Germinal center (tissue), 1 donor: ENCODE results near the gene CAPN8.

Source experiments
- DNase-seq: peaks from one replicate; pipeline ENCODE4 v3.0.0; 2012; ENCODE audit warnings: mixed read lengths, low spot score

CAPN8 gene

DNA sequence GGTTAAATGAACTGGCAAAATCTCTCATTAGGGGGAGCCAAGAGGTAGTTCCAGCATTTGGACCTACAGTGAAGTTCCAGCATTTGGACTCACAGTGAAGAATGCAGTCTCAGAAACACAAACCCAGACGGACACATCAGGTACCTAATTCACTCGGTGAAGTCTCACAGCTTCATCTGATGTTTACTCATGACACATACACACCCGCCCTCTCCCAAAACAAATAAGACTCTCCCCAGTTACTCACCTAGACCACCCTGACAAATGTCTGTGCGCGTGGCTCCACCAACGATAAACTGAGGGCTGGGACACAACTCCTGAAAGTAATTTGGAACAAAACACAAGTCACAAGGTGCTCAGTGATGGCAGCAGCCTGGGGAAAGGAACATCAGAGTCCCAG lies 11.4 kb downstream of the CAPN8 start:
- no peak for DNase-seq

DNA sequence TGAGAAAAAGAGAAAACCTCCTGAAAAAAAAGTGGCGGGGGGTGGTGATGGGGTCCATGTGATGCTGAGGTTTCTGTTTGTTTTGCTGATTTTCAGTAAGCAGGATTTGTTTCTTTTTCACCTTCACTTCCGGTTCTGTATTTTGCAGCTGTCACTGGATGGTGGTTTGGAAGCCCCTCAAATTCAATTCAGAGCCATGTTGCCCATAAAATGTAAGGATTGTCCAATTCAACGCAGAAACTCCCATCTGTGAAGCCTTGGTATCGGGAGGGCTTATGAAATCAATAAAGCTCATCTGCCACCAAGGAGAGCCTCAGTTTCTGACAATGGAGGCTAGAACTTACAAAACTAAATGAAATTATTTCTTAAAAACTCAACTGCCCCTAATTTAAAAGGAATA lies 12.1 kb downstream of the CAPN8 start:
- DNase-seq = no peak

DNA sequence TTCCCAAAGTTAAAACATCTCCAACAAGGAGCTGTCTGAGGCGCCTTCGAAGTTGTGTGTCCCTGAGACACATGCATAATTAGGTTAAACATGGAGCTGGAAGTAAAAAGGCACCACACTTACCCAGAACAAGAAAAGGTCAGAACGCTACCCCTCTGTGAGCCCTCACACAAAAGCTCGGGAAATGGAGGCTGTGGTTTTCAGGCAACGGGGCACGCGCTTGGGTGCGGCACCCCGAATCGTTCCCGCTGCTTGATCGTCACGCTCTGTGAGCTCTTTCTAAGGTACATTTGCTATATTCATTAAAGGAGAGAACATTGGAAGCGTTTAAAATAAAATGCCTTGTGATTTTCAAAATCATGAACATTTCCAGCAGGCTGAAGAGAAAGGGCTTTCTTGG lies 12.5 kb downstream of the CAPN8 start:
- no peak for DNase-seq

DNA sequence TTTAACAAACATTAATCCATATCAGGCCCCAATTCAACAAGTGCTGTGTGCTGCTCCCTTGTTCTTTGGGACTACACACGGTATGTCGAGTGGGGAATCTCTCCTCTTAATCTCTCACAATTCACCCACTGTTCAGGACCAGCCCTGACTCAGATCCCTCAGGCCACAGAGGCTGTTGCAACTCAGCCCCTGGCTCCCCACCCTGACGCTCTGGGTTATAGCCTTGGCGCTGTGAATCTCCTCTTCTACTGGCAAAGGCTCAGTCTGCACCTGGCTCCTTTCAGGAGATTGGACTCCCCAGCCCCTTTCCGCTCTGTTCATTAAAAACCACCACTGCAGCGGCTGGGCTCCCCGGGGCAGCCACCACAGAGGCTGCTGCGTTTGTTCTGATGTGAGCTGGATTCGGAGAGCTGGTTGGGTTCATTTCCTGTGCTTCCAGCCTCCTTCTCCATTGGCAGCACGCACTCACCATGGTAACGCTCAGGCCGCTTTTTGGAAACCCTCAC lies 13.0 kb downstream of the CAPN8 start:
- DNase-seq = no peak

DNA sequence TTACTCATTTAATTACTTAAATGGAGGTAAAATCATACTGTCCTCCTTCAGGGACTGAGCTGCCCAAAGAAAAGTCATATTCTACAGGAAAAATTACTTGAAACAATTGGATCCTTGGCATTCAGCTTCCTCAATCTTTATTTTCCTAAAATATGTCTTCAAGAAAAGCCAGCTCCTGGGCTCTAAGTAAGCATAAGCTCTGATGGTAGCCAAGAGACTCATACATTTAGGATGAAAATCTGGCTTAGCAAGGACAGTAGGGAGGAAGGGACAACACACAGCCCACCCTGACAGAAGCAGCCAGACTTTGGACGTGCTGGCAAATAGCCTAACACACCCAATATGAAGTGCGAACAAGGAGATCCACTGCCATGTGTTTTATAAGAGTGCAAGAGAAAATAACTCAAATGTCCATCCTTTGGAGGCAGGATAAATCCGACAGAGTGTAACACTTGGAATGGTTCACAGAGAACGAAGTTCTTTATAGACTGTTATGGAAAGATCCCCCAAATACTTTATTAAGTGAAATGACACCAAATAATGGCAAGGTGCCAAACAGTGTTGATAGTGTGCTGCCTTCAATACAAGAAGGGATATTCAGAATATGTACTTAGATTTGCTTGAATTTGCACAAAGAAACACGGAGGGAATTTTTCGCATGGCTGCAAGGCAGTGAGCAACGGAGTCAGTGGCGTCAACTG lies 14.1 kb downstream of the CAPN8 start:
- no peak for DNase-seq

DNA sequence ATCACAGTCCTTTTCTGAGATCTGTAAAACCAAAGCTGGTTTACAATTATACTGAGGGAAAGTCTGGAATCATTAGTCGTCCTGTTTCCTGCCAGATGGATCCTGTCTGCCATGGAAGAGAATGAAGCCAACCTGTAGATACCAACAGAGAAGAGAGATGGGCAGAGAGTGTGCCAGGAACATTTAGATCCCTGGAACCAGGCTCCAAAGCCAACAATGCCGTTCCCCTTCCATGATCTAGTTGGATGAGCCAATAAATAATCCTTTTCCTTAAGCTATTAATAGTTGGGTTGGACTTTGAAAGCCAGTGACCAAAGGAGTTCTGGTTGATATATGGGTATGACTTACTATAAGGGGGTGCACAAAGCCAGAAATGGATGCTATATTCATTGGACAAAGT lies 15.0 kb downstream of the CAPN8 start:
- no peak for DNase-seq

DNA sequence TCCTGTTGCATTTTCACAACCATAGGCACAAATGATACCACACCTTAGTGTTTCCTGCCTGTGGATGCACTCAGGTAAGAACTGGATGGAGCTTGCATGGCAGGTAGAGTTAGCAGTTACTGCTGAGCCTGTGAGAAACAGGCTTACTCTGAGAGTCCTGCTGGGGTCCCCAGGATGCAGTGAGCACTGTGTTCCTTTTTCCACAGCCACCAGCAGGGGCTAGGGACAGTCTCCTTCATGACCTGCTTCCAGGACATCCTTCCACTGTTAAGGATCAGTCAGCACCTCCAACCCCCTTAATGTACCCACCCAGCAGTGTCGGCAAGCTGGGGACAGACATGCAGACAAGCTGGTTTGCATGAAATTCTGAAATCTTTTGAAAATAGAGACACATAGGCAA lies 16.3 kb downstream of the CAPN8 start:
- DNase-seq = no peak

DNA sequence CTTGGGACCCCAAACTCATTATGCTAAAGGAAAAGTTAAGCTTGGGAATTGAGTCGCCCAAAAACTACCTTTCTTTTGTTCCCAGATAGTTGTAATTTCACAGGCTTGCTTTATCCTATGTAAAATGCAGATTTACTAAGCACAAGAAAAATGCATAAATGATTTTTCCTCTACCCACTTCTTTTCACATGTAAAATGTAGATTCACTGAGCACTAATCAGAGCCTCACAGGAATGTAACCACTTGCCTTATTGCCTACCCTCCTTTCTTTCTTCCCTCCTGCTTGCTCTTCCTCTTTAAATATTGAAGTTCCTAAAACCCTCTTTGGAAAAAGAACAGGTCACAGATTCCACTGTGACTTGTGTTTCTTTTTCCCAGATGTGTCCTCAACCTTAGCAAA lies 18.3 kb downstream of the CAPN8 start:
- no peak for DNase-seq

DNA sequence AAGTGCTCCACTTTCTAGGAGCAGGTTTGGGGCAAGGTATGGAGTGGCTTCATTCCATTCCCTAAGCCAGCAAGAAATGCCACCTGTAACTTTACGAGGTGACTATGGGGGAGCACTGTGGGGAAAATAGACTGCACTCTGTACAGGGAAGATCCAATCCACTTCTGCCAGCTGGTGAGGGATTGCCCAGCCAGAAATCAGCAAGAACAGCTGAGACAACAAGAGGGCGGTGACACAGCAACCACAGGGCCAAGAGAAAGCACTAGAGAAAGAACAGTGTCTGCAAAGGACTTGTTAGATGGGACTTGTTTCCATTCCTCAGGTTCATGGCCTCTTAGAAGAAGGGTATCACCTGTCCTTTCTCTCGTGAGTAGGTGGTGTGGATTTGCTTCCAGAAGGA lies 19.6 kb downstream of the CAPN8 start:
- no peak for DNase-seq

DNA sequence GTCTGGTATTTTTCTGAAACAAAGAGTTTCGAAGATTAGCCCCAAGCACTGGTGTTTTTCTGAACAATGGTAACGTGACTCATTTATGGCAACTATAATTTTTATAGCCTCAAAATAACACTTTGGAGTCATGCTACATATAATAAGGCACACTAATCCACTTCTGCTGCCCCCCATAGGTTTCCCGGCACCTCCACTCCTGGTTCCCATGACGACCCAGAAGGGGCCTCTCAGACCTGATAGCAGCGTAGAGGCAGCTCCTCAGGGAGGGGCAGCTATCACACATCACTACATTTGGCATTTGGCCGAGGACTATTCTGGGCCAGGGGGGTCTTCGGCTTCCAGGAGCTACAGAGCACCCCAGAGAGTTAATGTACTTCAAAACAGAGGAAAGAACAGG lies 23.3 kb downstream of the CAPN8 start:
- DNase-seq = no peak

DNA sequence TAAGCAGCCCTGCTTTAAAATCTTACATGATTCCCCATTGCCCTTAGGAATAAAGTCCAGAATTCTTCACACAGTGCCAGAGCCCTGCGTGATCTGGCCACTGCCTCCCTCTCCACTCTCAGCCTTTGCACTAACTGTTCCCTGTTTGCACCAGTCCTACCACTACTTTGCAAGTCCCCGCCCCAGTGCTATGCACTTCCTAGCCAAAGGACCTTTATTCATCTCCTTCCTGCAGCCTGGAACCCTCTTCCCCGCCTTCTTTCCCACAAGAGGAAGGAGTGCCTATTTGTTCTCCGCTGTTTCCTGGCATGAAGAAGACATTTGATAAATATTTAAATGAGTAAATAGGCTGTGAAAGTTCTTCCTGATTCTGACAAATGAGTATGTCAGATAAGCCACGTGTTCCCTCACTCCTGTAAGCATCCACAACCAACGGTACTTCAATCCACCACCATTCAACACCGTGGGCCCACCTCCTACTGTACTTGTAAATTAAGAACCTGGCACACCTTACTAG lies 23.9 kb downstream of the CAPN8 start:
- no peak for DNase-seq

DNA sequence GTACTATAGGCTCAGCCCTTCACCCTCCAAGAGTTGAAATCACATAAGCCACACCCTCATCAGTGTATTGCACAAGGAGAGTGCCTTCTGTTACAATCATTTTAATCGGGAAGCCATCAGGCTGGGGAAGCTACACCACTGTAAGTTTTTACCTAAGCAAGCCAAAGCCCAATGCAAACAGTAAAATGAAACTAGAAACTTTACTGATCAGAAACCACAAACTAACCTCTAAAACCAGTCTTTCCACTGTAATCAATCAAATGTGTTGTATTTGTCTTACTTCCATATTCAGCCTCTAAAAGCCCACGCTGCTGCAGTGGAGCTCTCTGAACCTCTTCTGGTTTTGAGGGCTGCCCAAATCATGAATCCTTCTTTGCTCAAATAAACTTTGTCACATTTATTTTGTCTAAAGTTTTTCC lies 26.2 kb downstream of the CAPN8 start:
- no peak for DNase-seq

DNA sequence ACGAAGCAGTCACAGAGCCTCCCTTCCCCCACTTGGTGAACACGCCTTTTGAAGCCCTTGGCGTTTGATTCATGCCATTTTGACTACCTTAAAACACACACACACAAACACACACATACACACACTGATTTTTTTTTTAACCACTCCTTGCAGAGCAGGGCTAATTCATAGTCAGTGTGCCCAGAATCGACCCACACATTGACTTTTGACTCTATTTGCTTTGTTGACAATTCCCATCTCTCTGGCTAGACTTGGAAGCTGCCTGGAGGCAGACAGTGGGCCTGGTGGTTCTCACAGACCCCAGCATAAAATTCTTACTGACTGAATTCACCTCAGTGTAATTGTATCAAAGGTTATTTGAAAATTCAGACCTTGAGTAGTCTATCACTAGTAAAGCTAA lies 30.3 kb downstream of the CAPN8 start:
- DNase-seq = no peak

DNA sequence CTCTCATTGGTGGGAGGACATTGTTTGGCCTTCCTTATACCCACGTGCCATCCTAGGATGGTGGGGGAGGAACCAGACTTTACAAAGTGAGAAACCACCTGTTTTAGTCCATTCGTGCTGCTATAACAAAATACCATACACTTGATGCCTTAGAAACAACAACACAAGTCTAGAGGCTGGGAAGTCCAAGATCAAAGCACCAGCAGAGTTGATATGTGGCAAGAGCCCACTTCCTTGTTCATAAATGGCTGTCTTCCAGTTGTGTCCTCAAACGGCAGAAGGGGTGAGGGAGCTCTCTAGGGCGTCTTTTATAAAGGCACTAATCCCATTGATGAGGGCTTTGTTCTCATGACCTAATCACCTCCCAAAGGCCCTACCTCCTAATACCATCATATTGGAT lies 31.1 kb downstream of the CAPN8 start:
- DNase-seq = no peak

DNA sequence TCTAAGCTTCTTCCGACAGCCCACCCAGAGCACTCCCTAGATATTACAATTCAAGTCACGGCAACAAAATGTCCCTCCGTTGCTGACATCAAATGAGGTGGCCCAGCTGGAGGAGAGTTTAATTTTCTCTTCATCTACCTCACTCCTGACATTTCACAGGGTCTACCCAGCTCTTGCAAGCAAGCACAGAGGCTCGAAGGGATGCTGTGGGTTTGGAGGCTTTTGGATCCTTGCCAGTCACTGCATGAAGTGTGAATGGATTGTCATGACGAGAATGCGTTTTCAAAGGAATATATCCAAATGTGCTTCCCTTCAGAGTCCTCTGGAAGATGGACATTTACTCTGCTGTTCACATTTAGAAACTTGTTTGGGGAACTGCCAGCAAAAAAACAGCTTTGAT lies 33.5 kb downstream of the CAPN8 start:
- DNase-seq = no peak

DNA sequence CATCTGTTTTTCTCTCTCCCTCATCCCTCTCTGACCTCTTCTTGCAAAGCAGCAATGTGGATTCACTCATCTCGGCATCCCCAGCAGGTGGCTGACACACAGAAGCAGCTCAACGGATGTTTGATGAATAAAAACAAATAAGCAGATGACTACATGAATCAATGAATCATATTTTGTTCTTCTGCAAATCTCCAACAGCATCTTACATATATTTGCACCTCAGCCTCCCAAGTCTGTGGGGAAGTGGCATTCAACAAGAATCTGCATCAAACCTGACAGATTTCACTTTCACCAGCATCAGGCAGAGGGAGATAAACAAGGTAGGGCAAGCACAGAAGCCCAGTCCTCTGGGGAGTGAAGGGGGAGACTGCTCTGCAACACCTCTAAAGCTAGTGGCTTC lies 34.0 kb downstream of the CAPN8 start:
- no peak for DNase-seq

DNA sequence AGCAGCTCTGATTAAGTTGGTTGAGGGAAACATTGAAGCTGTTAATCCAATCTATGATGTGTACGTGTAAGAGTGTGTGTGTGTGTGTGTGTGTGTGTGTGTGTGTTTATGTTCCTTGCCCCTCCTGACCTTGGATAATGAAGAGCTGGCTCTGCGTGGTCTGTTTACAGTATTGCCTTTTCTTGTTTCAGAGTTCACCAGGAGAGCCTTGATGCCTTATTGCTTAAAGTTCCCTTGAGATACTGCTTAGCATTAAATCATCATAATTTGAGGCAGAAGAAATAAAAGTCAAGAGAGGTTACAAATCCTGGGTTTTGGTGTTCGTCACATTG lies 36.4 kb downstream of the CAPN8 start:
- no peak for DNase-seq

DNA sequence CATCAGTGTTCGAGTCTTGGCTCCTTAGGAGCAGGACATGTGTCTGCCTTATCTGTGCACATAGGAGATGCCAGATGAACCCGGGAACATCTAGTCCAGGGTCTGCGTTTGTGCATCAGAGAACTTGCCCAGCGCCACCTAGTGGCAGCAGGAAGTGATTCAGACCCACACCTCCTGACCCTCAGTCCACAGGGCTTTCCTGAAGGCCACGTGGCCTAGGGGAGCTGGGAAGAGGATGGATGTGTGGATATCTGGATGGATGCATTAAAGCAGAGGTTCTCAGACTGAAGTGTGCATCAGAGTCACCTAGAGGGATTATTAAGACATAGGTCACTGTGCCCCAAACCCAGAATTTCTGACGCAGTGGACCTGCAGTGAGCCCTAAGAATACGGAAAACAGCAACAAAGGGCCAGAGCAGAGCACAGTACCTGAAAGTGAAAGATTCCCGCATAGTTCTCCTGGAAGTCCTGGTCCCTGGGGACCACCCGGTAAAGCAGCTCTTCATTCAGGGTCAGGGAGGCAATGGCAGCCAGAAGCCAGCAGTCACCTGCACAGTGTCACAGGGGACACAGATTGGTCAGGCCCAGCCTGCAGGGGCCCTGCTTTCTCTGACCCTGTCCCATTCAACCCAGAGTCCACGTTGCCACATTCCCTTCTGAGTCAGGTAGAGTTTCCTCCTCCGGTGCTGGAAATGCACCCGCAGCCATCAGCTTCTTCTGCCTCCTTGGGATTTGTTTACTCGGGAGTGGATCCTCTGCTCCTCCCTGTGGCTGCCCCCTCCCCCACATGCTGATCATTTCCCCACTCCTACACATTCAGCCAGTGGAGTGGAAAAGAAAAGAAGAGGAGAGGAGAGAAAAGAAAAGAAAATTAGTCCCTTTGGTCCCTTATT lies 37.0 kb downstream of the CAPN8 start:
- DNase-seq = peak; percentile 42

DNA sequence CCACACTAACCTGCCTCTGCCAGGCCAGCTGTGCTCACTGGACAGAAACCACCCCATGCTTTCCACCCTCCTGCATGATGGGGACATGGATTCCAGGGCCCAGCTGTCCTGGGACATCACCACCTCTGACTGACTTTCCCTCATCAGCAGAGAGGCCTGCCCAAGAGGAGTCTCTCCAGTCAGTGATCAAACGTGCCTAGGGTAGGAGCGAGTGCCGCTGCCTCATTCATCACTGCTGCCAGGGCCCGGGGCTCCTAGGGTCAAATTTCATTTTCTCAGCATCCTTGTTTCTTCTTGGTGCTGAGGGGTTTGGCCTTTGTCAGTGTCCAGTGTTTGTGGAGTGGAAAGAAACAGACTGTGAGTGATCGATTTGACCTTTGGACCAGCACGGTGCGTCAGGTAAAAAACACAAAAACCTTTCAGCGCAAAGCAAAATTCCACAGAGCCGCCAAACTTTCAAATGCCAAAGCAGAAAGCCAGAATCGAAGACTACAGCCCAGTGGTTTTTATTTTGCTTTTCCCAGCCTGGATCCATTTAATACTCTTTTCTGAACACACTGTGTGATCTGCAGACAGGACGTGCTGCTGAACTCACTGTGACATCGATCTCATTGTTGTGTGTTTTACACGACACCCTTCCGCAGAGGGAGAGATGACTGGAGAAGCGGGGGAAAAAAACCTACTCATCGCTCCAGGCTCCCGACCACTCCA lies 43.2 kb downstream of the CAPN8 start:
- DNase-seq = no peak

DNA sequence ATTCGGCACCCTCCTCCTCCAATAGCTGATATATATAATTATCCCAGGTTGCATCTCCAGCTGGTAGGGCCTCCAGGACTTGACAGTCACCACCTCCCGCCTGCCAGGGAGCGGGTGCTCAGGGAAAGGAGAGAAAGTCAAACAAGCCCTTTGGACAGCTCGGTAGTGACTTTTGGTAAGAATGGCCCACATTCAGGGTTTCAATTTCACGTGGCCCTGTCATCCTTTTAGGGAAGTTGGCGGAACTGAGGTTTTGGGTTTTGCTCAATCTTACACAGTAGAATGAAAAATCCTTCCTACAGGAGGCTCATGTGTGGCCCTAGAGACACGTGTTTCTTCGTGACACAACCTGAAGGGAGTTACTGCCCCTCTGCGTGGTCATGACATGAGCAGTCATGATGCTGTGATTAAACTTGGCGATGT lies 44.2 kb downstream of the CAPN8 start:
- DNase-seq = no peak

DNA sequence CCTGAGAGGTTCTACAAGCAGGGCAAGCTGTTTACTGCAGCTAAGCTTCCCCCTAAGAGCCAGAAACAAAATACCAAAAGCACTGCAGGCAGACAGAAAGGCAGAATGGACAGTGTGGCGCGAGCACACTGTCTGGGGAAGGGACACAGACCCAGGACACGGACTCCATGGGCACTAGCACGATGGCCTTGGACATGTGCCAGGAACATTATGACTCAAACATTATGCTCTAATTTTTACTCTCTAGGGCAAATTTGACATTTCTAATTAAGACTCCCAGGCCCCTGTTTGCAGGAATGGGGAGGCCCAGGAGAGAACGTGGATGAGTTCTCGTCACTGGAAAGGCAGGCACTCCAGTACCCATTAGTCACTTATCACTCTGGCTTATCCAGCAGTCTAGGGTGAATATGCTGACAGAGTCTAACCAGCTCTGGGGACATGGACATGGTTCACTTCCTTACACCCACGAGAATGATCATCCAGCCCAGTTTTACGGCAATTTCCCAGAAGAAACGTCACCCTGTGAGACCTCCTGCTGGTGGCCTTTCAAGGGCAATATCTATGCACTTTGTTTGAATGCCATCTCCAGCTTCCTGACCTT lies 45.1 kb downstream of the CAPN8 start:
- DNase-seq = no peak

DNA sequence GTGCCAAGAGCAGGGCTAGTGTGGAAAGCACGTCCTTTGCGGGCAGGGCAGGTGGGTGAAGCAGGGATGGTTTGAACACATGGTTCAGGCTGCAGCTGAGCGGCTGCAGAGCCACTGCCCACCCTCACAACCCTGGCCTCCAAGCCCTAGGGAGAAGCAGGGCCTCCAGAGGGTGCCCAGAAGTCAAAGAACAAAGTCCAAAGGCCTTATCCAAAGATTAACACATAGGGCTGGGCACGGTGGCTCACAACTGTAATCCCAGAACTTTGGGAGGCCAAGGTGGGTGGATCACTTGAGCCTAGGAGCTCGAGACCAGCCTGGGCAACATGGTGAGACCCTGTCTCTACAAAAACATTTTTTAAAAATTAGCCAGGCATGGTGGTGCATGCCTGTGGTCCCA lies 46.8 kb downstream of the CAPN8 start:
- no peak for DNase-seq
